ENCODE results near the gene SLC6A4.

The SLC6A4 gene

GRCh38 chr17:30271102-30271501, 35.6 kb upstream of the SLC6A4 start:
- no peaks in the 10 kb centered on the region for H3K4me1 ChIP-seq
- TF ChIP-seq, protein P1, sequence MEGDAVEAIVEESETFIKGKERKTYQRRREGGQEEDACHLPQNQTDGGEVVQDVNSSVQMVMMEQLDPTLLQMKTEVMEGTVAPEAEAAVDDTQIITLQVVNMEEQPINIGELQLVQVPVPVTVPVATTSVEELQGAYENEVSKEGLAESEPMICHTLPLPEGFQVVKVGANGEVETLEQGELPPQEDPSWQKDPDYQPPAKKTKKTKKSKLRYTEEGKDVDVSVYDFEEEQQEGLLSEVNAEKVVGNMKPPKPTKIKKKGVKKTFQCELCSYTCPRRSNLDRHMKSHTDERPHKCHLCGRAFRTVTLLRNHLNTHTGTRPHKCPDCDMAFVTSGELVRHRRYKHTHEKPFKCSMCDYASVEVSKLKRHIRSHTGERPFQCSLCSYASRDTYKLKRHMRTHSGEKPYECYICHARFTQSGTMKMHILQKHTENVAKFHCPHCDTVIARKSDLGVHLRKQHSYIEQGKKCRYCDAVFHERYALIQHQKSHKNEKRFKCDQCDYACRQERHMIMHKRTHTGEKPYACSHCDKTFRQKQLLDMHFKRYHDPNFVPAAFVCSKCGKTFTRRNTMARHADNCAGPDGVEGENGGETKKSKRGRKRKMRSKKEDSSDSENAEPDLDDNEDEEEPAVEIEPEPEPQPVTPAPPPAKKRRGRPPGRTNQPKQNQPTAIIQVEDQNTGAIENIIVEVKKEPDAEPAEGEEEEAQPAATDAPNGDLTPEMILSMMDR (IDR thresholded peaks at IDR 0.05; ENCODE audit: low read depth, low read length): no peak
- no peaks in the 10 kb centered on the region; the same call in 1 of the 2 replicates for H3K36me3 ChIP-seq
- H3K4me3 ChIP-seq (ENCODE audit: low read depth, low read length): no peak overlapping the region
- H3K9me3 ChIP-seq: no peaks in the 10 kb centered on the region
- no peak for DNase-seq
- no peaks in the 10 kb centered on the region for H3K27me3 ChIP-seq

- Histone ChIP-seq H3K4me1 (no peaks in the 10 kb centered on the region), H3K9me3 (no peaks in the 10 kb centered on the region), H3K36me3 (no peaks in the 10 kb centered on the region; the same call in 1 of the 2 replicates), H3K4me3 (ENCODE audit: low read depth, low read length) (no peak overlapping the region), H3K27me3 (no peaks in the 10 kb centered on the region)
- no peak for DNase-seq
- TF ChIP-seq, protein P1 (IDR thresholded peaks at IDR 0.05; ENCODE audit: low read depth, low read length): no peak
Measured at GRCh38 chr17:30267625-30268024, 32.1 kb upstream of the SLC6A4 start.

GRCh38 chr17:30263552-30264333, 28.2 kb upstream of the SLC6A4 start:
- no peak overlapping the region for H3K4me3 ChIP-seq (ENCODE audit: low read depth, low read length)
- H3K4me1 ChIP-seq: no peaks in the 10 kb centered on the region
- H3K27me3 ChIP-seq: no peaks in the 10 kb centered on the region
- TF ChIP-seq, protein P1 (IDR thresholded peaks at IDR 0.05; ENCODE audit: low read depth, low read length): no peak
- H3K36me3 ChIP-seq: no peaks in the 10 kb centered on the region; the same call in 1 of the 2 replicates
- H3K9me3 ChIP-seq: no peaks in the 10 kb centered on the region
- DNase-seq: no peak

DNA sequence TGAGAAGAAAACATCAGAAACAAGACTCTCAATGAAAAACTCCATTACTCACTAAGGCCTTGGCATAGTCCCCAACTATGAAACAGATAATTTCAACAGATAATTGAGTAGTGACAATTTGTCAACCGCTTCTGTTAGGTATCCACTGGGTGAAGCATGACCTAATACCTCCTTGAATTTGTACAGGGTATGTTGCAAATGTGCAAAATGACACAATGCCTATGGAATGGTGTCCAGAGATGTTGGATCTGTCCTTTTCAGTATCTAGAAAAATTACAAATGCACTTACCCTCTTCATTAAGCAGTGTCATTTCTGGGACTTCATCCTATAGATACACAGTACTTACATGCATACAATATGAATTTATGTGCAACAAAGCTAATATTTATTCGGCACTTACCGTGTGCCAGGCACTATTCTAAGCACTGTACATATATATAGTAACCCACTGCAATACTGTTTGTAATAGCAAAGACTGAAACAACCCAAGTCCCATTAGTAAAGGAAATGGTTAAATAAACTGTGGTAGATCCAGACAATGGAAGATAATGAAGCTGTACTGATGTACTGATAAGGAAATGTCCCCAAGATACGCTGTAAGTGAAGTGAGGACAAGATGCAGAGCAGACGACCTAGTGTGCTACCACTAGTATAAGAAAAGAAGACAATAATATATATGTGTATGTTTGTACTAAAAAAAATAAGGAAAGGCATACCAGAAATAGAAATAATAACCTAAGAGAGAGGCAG, 21.4 kb upstream of the SLC6A4 start:
- no peaks in the 10 kb centered on the region for H3K36me3 ChIP-seq

GRCh38 chr17:30254150-30254549, 18.7 kb upstream of the SLC6A4 start:
- Histone ChIP-seq H3K27me3 (no peaks in the 10 kb centered on the region), H3K9me3 (no peaks in the 10 kb centered on the region), H3K36me3 (no peaks in the 10 kb centered on the region), H3K4me1 (no peaks in the 10 kb centered on the region; the same call in 1 of the 2 replicates), H3K4me3 (ENCODE audit: low read depth, low read length) (no peak overlapping the region)
- TF ChIP-seq, protein P1 (IDR thresholded peaks at IDR 0.05; ENCODE audit: low read depth, low read length): no peak
- DNase-seq: no peak

More for the DNA sequence above, 21.4 kb upstream of the SLC6A4 start:
- Histone ChIP-seq H3K27me3 (no peaks in the 10 kb centered on the region), H3K4me3 (ENCODE audit: low read depth, low read length) (no peak overlapping the region), H3K9me3 (no peaks in the 10 kb centered on the region), H3K4me1 (no peaks in the 10 kb centered on the region; the same call in 1 of the 2 replicates)
- TF ChIP-seq, protein P1 (IDR thresholded peaks at IDR 0.05; ENCODE audit: low read depth, low read length): no peak
- no peak for DNase-seq

Data from BE2C (cell line).